ENCODE data around the gene AOPEP. TPM values are rescaled to one million over a fixed set of nuclear protein-coding genes. Genes with fewer than 3 reads are reported as not detected.
A peak's percentile ranks its signal among the peaks of the same experiment; 100 is the strongest.

AOPEP gene
- total and polyA plus RNA-seq, 4 donors, result 29.0 to 121 (median 60.0) TPM

DNA sequence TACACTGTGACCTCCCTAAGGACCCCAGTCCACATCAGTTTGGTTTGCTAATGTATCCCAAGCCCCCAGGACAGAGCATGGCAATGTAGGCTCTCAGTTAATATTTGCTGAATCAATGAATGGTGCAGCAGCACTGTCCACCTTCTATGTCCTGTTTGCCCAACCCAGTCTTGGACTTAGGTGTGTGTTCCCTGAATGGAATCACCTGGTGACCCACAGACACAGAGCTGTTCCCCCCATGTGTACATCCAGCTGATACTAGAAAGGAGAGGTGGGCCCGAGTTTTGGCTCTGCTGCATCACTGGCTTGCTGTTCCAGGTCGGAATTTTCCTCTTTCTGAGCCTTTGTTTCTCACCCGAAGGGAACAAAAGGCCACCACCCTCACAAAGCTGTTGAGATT is 180.2 kb downstream of the AOPEP start:
- TF ChIP-seq, protein P1, sequence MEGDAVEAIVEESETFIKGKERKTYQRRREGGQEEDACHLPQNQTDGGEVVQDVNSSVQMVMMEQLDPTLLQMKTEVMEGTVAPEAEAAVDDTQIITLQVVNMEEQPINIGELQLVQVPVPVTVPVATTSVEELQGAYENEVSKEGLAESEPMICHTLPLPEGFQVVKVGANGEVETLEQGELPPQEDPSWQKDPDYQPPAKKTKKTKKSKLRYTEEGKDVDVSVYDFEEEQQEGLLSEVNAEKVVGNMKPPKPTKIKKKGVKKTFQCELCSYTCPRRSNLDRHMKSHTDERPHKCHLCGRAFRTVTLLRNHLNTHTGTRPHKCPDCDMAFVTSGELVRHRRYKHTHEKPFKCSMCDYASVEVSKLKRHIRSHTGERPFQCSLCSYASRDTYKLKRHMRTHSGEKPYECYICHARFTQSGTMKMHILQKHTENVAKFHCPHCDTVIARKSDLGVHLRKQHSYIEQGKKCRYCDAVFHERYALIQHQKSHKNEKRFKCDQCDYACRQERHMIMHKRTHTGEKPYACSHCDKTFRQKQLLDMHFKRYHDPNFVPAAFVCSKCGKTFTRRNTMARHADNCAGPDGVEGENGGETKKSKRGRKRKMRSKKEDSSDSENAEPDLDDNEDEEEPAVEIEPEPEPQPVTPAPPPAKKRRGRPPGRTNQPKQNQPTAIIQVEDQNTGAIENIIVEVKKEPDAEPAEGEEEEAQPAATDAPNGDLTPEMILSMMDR (IDR thresholded peaks at IDR 0.05; ENCODE audit: control extremely low read depth, extremely low read depth), result no peak
- Histone ChIP-seq H3K9ac (ENCODE audit: insufficient read depth in 1 of 2, low read length in 2 of 2) (no peak overlapping the region), H3K27ac (ENCODE audit: low read depth in 1 of 2, low read length in 1 of 2) (peak overlapping the region in 1 of 2 donors; percentile 20), H3K4me1 (ENCODE audit: control insufficient read depth in 5 of 5, insufficient read depth in 5 of 5, low read length in 5 of 5) (peaks cover 5 to 43% (median 10%) of the 10 kb centered on the region in 5 donors), H3K27me3 (ENCODE audit: control insufficient read depth in 3 of 3, insufficient read depth in 3 of 3, low read length in 2 of 3) (no peaks in the 10 kb centered on the region), H3K4me3 (no peak overlapping the region), H3K36me3 (ENCODE audit: control insufficient read depth in 4 of 4, insufficient read depth in 4 of 4, low read length in 4 of 4) (no peaks in the 10 kb centered on the region), H3K9me3 (ENCODE audit: control insufficient read depth in 4 of 4, insufficient read depth in 3 of 4, low read length in 3 of 4) (no peaks in the 10 kb centered on the region)
- DNase-seq, result no peak
- no peak for ATAC-seq (ENCODE audit: insufficient read depth, low FRiP score)
- 91 to 97% methylated on average over 3 of the region's 3 CpGs for WGBS, 2 donors

DNA sequence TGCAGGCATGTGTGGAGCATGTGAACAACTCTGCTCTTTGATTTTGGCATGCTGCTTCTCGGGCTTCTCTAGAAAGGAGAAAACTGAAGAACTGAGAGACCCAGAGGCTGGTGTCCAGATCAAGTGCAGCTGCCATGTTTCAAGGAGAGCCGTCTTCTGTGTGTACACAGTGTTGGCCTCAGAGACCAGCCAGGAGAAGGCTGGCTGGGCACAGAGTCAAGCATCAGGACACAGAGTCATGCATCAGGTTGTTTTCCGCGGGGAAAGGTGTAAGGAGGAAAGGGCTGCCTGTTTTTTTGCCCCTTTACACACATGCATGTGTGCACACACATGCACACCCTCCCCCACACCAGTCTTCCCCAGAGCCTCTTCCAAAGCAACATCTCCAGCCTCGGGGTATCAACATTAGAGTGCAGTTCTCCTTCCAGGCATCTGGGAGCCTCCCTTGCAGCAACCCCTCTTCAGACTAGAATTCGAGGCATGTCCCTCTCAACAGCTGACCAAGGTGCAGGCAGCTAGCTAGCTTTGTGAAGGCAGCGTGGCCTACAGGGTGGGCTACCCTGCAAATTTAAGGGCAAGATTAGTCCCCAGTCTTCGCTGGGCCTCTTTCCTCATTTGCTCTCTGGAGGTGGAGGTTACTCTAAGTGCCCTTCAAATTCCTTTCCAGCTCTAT is 180.9 kb downstream of the AOPEP start:
- Histone ChIP-seq H3K9me3 (ENCODE audit: control insufficient read depth in 4 of 4, insufficient read depth in 3 of 4, low read length in 3 of 4) (no peaks in the 10 kb centered on the region), H3K36me3 (ENCODE audit: control insufficient read depth in 4 of 4, insufficient read depth in 4 of 4, low read length in 4 of 4) (no peaks in the 10 kb centered on the region), H3K27ac (ENCODE audit: low read depth in 1 of 2, low read length in 1 of 2) (peak overlapping the region in 1 of 2 donors; percentile 88), H3K4me3 (no peak overlapping the region), H3K9ac (ENCODE audit: insufficient read depth in 1 of 2, low read length in 2 of 2) (no peak overlapping the region), H3K4me1 (ENCODE audit: control insufficient read depth in 5 of 5, insufficient read depth in 5 of 5, low read length in 5 of 5) (peaks cover 6 to 44% (median 11%) of the 10 kb centered on the region in 5 donors), H3K27me3 (ENCODE audit: control insufficient read depth in 3 of 3, insufficient read depth in 3 of 3, low read length in 2 of 3) (no peaks in the 10 kb centered on the region)
- no peak for DNase-seq
- ATAC-seq (ENCODE audit: insufficient read depth, low FRiP score), result peak; percentile 7
- TF ChIP-seq, protein P1 (IDR thresholded peaks at IDR 0.05; ENCODE audit: control extremely low read depth, extremely low read depth), result no peak
- 68 to 73% methylated on average over 8 of the region's 8 CpGs for WGBS, 2 donors

DNA sequence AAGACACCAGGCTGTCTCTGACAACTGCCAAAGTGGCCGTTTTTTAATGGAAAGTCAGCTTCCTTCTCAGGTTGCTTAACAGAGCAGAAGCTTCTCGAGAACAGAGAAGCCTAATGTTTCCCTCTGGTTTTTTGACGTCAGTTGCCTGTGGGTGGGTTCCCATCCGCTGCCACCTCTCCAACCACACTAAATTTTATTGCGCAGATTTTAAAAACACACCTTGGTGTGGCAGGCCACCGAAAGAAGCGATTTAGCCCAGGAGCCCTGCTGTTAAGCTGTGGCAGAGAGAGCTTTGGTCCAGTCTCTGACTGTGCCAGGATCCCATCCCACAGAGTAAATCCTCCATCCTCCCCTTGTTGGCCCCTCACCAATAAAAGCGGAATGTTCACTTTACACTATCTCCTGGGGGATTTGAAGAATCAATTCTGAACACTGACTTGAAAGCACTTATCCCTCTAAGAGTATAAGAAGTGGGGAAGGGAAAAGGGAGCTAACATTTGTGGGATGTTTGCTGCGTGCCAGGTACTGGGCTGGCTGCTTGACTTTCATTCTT is 181.6 kb downstream of the AOPEP start:
- H3K36me3 ChIP-seq (ENCODE audit: control insufficient read depth in 4 of 4, insufficient read depth in 4 of 4, low read length in 4 of 4), result no peaks in the 10 kb centered on the region
- ATAC-seq (ENCODE audit: insufficient read depth, low FRiP score) (peak; percentile 13), DNase-seq (peak in 1 of 3 donors; percentile 52)
- 49 to 50% methylated on average over 9 of the region's 9 CpGs for WGBS, 2 donors
- no peaks in the 10 kb centered on the region for H3K27me3 ChIP-seq (ENCODE audit: control insufficient read depth in 3 of 3, insufficient read depth in 3 of 3, low read length in 2 of 3)
- no peaks in the 10 kb centered on the region for H3K9me3 ChIP-seq (ENCODE audit: control insufficient read depth in 4 of 4, insufficient read depth in 3 of 4, low read length in 3 of 4)
- H3K4me3 ChIP-seq, result no peak overlapping the region
- peaks cover 7 to 45% (median 11%) of the 10 kb centered on the region in 5 donors for H3K4me1 ChIP-seq (ENCODE audit: control insufficient read depth in 5 of 5, insufficient read depth in 5 of 5, low read length in 5 of 5)
- H3K9ac ChIP-seq (ENCODE audit: insufficient read depth in 1 of 2, low read length in 2 of 2), result peak overlapping the region in 1 of 2 donors; percentile 4
- peak overlapping the region in 1 of 2 donors; percentile 88 for H3K27ac ChIP-seq (ENCODE audit: low read depth in 1 of 2, low read length in 1 of 2)
- TF ChIP-seq, protein P1 (IDR thresholded peaks at IDR 0.05; ENCODE audit: control extremely low read depth, extremely low read depth), result no peak
